IMR-90 (cell line): Measurements from ENCODE around the gene KICS2. TPM values are rescaled to one million over a fixed set of nuclear protein-coding genes. Genes with fewer than 3 reads are reported as not detected.

Experiments used
- ATAC-seq: fragments of 200-7000 bp; cut with Tn5 transposase; 2 replicates; pipeline ENCODE4 v1.9.1; 2020; ENCODE audit warnings: low read depth, mild to moderate bottlenecking, moderate library complexity
- BruUV-seq: library from RNA; stranded (reverse); fragments of 400-500 nt; replicated peaks from 2 replicates; lab custom pipeline; 2021; lab: Mats Ljungman, UMichigan
- CTCF ChIA-PET: fragments of 300-600 bp; formaldehyde crosslinking; extraction: SDS; loops from one replicate; lab custom pipeline; 2021; ENCODE audit warnings: antibody characterized with exemption; lab: Yijun Ruan, JAX
- POLR2A ChIA-PET: fragments of 300-600 bp; sonication (Branson Sonifier 250); formaldehyde crosslinking; loops from one replicate; lab custom pipeline; 2022; ENCODE audit warnings: antibody characterized with exemption; ENCODE audit not compliant: unreplicated experiment; lab: Charles Lee
- DNase-seq: peaks from one replicate; pipeline ENCODE4 v3.0.0; 2013
- H2AFZ ChIP-seq: replicated peaks from 2 replicates; pipeline ENCODE3; 2013; ENCODE audit warnings: low read length, mild to moderate bottlenecking; ENCODE audit not compliant: poor library complexity
- H2AK5ac ChIP-seq: 2 replicates; pipeline ENCODE4 v1.6.1; 2013; ENCODE audit warnings: low read depth, low read length, inconsistent platforms
- H2AK9ac ChIP-seq: replicated peaks from 2 replicates; pipeline ENCODE3; 2013; ENCODE audit warnings: mild to moderate bottlenecking, low read depth, low read length, moderate library complexity; ENCODE audit not compliant: poor library complexity
- H2BK120ac ChIP-seq: 2 replicates; pipeline ENCODE4 v1.6.1; 2013; ENCODE audit warnings: low read depth, low read length, inconsistent platforms
- H2BK15ac ChIP-seq: 3 replicates; pipeline ENCODE4 v1.6.1; 2013; ENCODE audit warnings: low read depth, low read length, inconsistent platforms
- H2BK20ac ChIP-seq: 2 replicates; pipeline ENCODE4 v1.6.1; 2013; ENCODE audit warnings: low read depth, mild to moderate bottlenecking, inconsistent platforms, low read length, moderate library complexity
- H2BK5ac ChIP-seq: 2 replicates; pipeline ENCODE4 v1.6.1; 2013; ENCODE audit warnings: mild to moderate bottlenecking, low read depth, low read length, inconsistent platforms; ENCODE audit not compliant: poor library complexity, severe bottlenecking
- H3K14ac ChIP-seq: replicated peaks from 2 replicates; pipeline ENCODE4 v1.6.1; 2013; ENCODE audit warnings: low read depth, low read length, inconsistent platforms
- H3K18ac ChIP-seq: 2 replicates; pipeline ENCODE4 v1.6.1; 2013; ENCODE audit warnings: low read depth, low read length, control low read depth
- H3K23ac ChIP-seq: 2 replicates; pipeline ENCODE4 v1.6.1; 2013; ENCODE audit warnings: low read depth, low read length, inconsistent platforms
- H3K27ac ChIP-seq: 2 replicates; pipeline ENCODE4 v1.5.1; 2013; ENCODE audit warnings: mild to moderate bottlenecking, control low read depth, low read length; ENCODE audit not compliant: insufficient read depth
- H3K27me3 ChIP-seq: 2 replicates; pipeline ENCODE4 v1.6.1; 2013; ENCODE audit warnings: low read length; ENCODE audit not compliant: control insufficient read depth, insufficient read depth
- H3K36me3 ChIP-seq: 2 replicates; pipeline ENCODE4 v1.6.1; 2013; ENCODE audit warnings: low read length, mixed read lengths; ENCODE audit not compliant: control insufficient read depth, insufficient read depth
- H3K4ac ChIP-seq: 2 replicates; pipeline ENCODE4 v1.6.1; 2013; ENCODE audit warnings: low read depth, low read length, inconsistent platforms
- H3K4me1 ChIP-seq: 2 replicates; pipeline ENCODE4 v1.6.1; 2013; ENCODE audit warnings: low read length, mixed read lengths; ENCODE audit not compliant: control insufficient read depth, insufficient read depth
- H3K4me2 ChIP-seq: 2 replicates; pipeline ENCODE4 v1.6.1; 2013; ENCODE audit warnings: low read depth, mild to moderate bottlenecking, control low read depth, low read length, moderate library complexity
- H3K4me3 ChIP-seq: 2 replicates; pipeline ENCODE4 v1.5.1; 2013; ENCODE audit warnings: low read depth, mild to moderate bottlenecking, control low read depth, low read length, moderate library complexity; ENCODE audit not compliant: insufficient read depth
- H3K56ac ChIP-seq: 2 replicates; pipeline ENCODE4 v1.6.1; 2013; ENCODE audit warnings: low read length, inconsistent platforms; ENCODE audit not compliant: insufficient read depth; ENCODE audit errors: extremely low read depth
- H3K79me1 ChIP-seq, 2 experiments: 2 replicates each; pipeline ENCODE4 v1.6.1; 2013; ENCODE audit warnings: low read length in 2 of 2, inconsistent platforms in 1 of 2, low read depth in 1 of 2
- H3K9ac ChIP-seq: 2 replicates; pipeline ENCODE4 v1.6.1; 2013; ENCODE audit warnings: low read depth, low read length, control low read depth
- H3K9me1 ChIP-seq: 2 replicates; pipeline ENCODE4 v1.6.1; 2013; ENCODE audit warnings: low read length, inconsistent platforms; ENCODE audit not compliant: insufficient read depth
- H3K9me3 ChIP-seq: 2 replicates; pipeline ENCODE4 v1.6.1; 2013; ENCODE audit warnings: low read length; ENCODE audit not compliant: control insufficient read depth, insufficient read depth
- H4K20me1 ChIP-seq: 2 replicates; pipeline ENCODE4 v1.6.1; 2013; ENCODE audit warnings: low read length, inconsistent platforms; ENCODE audit not compliant: insufficient read depth
- H4K5ac ChIP-seq: 2 replicates; pipeline ENCODE4 v1.6.1; 2013; ENCODE audit warnings: mild to moderate bottlenecking, low read depth, low read length, control low read depth
- H4K8ac ChIP-seq, 2 experiments: 2 replicates each; pipeline ENCODE4 v1.6.1; 2013; ENCODE audit warnings: low read depth in 2 of 2, low read length in 2 of 2, control low read depth in 1 of 2, inconsistent platforms in 1 of 2
- H4K91ac ChIP-seq: 2 replicates; pipeline ENCODE4 v1.6.1; 2013; ENCODE audit warnings: low read depth, low read length, inconsistent platforms; ENCODE audit not compliant: insufficient read depth
- BHLHE40 ChIP-seq: fragments of 150-350 bp; IDR thresholded peaks from 2 replicates; pipeline ENCODE4 v1.6.1; 2016; ENCODE audit warnings: mild to moderate bottlenecking, low read depth, low read length
- CEBPB ChIP-seq: IDR thresholded peaks from 2 replicates; pipeline ENCODE4 v1.6.1; 2012; ENCODE audit warnings: low read depth, low read length, improper control_type of control experiment
- MAFK ChIP-seq: IDR thresholded peaks from 2 replicates; pipeline ENCODE4 v1.6.1; 2012; ENCODE audit warnings: low read depth, low read length, improper control_type of control experiment
- MAZ ChIP-seq: IDR thresholded peaks from 2 replicates; pipeline ENCODE4 v1.6.1; 2012; ENCODE audit warnings: low read depth, mild to moderate bottlenecking, low read length, improper control_type of control experiment, moderate library complexity, borderline replicate concordance
- MXI1 ChIP-seq: IDR thresholded peaks from 2 replicates; pipeline ENCODE4 v1.6.1; 2012; ENCODE audit warnings: low read depth, mild to moderate bottlenecking, low read length, moderate library complexity, borderline replicate concordance
- NFE2L2 ChIP-seq: fragments of 150-350 bp; IDR thresholded peaks from 2 replicates; pipeline ENCODE4 v1.6.1; 2016; ENCODE audit warnings: low read depth, mild to moderate bottlenecking, low read length
- WGBS, 2 experiments: methylation state at CpG; one replicate each; pipeline versions ENCODE4 v1.1.5 to v1.1.7; 2013; ENCODE audit warnings: missing lambda C conversion rate in 2 of 2; ENCODE audit not compliant: insufficient read length in 1 of 2; ENCODE audit errors: extremely low coverage in 2 of 2; 5-methylcytosine and 5-hydroxymethylcytosine counted together
- dilution Hi-C: fragments of 300-500 bp; cut with HindIII; formaldehyde crosslinking; loops from one replicate; pipeline ENCODE4 v1.14.3; 2018; ENCODE audit warnings: low sequenced_read_pairs; ENCODE audit not compliant: unreplicated experiment
- in situ Hi-C: fragments of 300-500 bp; cut with MboI; formaldehyde crosslinking; loops from 3 replicates; pipeline ENCODE4 v1.14.3; 2019; ENCODE audit warnings: low sequenced_read_pairs, inconsistent platforms, mixed read lengths
- intact Hi-C: fragments of 100-400 bp; cut with micrococcal nuclease; formaldehyde crosslinking; loops from 2 replicates; pipeline ENCODE4 v1.10.0; 2022
- polyA plus RNA-seq, 3 experiments: library from polyadenylated mRNA; depleted of rRNA; stranded (reverse); fragments of >200 nt; gene quantifications; 2 replicates each; pipeline ENCODE4 v1.2.3, GENCODE V29; 2012; ENCODE audit warnings: low replicate concordance in 1 of 3
- total RNA-seq: library from RNA; depleted of rRNA; stranded (reverse); fragments of >200 nt; gene quantifications from 2 replicates; pipeline ENCODE4 v1.2.3, GENCODE V29; 2012

Gene KICS2
- total and polyA plus RNA-seq, 2 of the 4 experiments (the other 2 are of a cell fraction): 2.4 to 6.1 TPM

DNA sequence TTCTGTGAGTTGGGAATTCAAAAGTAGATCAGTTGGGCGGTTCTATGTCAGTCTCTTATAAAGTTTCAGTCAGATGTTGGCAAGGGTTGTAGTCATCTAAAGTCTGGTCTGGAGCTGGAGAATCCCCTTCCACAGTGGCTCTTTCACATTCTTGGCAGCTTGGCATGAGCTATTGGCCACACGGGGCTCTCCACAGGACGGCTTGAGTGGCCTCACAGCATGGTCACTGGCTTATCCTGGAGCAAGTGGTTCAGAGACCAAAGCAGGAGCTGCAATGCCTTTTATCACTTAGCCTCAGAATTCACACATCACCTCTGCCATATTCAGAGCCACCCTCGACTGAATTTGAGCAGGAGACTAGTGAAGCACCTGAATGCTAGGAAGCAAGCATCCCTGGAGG lies 7.1 kb upstream of the KICS2 start:
- Histone ChIP-seq H3K9me3 (no peaks in the 10 kb centered on the region), H3K27me3 (no peaks in the 10 kb centered on the region), H3K18ac (no peak overlapping the region), H4K8ac (no peak overlapping the region), H3K9ac (no peak overlapping the region), H2BK15ac (no peak overlapping the region), H2AFZ (no peak overlapping the region), H3K4ac (no peak overlapping the region), H3K56ac (no peak overlapping the region), H2BK120ac (no peak overlapping the region), H3K4me3 (no peak overlapping the region), H4K20me1 (no peaks in the 10 kb centered on the region), H3K4me2 (no peak overlapping the region), H3K4me1 (peaks cover 2% of the 10 kb centered on the region), H3K36me3 (no peaks in the 10 kb centered on the region), H3K23ac (no peak overlapping the region), H2AK9ac (no peak overlapping the region), H3K9me1 (no peaks in the 10 kb centered on the region), H3K79me1 (no peaks in the 10 kb centered on the region), H4K91ac (no peak overlapping the region), H2BK5ac (no peak overlapping the region), H2BK20ac (no peak overlapping the region), H2AK5ac (no peak overlapping the region), H3K27ac (no peak overlapping the region), H4K5ac (no peak overlapping the region), H3K14ac (no peak overlapping the region)
- in situ Hi-C loops (no loop called here), dilution Hi-C loops (no loop called here), intact Hi-C loops (loop anchor here (10.0 kb wide), 2 partner anchors 114 to 1926 kb away; no protein-coding TSS in a partner anchor)
- no CpG with 5 or more reads among the region's 4 CpGs for WGBS, 2 experiments
- no peak for TF ChIP-seq MAZ
- TF ChIP-seq BHLHE40: no peak
- no peak for TF ChIP-seq MAFK
- no peak for TF ChIP-seq NFE2L2
- TF ChIP-seq MXI1: no peak
- no peak for TF ChIP-seq CEBPB
- CTCF ChIA-PET: interaction anchor here (1.1 kb wide), 1 partner anchor 116 kb away, joined by 3 read pairs; no protein-coding TSS in a partner anchor
- DNase-seq (no peak), ATAC-seq (no peak)
- POLR2A ChIA-PET: no interaction called here
- BruUV-seq: no TSS peak
